GM18870 (cell line): Measurements from ENCODE around the gene GGACT.

Source experiments
- ATAC-seq: cut with Tn5 transposase; IDR thresholded peaks from one replicate; pipeline ENCODE4 v1.9.1; 2021; ENCODE audit warnings: moderate library complexity; ENCODE audit not compliant: unreplicated experiment

Gene GGACT

DNA sequence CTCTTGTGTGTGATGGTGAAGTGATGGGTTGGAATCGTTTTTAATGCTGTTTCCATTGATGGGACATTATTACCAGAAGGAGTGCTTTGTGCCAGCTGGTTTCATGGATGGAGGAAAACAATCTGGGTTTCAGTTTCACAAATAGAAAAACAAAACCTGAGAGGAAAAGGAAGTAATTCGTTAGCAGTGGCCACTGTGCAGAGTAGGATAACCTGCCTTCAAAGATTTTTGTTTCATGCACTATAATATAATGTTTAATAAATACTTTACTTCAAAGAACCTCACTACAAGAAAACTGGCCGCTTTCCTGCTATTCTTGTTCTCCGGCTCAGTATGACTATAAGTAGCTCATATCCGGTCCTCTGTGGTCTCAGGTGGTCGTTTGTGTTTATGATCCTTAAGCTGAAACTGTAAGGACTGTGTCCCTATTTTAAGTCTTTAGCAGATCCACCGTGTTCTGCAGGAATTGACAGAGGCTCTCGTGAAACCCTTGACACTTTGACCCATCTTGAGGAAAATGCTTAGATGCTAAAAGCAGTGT lies 104.7 kb downstream of the GGACT start:
- no peak for ATAC-seq

GRCh38 chr13:100483139-100483538 lies 105.5 kb downstream of the GGACT start:
- ATAC-seq = no peak

GRCh38 chr13:100480676-100481075 lies 107.9 kb downstream of the GGACT start:
- ATAC-seq = no peak
